Hematopoietic multipotent progenitor cell treated with erythropoietin and hydrocortisone succinate and interleukin-3 and kit ligand, for 8 days (in vitro differentiated cells): ENCODE data around the gene PCDH15.

Source experiments
- DNase-seq: peaks from one replicate; pipeline ENCODE4 v3.0.0-alpha.2; 2015

PCDH15 gene

GRCh38 chr10:54800741-54801421 is at the start of gene PCDH15:
TSS of gene PCDH15 (minus strand) at chr10:54801231. CDS start at chr10:54664262, 136,969 bp downstream.
- no peak for DNase-seq

- no peak for DNase-seq
Observed at GRCh38 chr10:54843932-54844331, 42.9 kb upstream of the PCDH15 start.

GRCh38 chr10:54843085-54843646 is 42.1 kb upstream of the PCDH15 start:
- no peak for DNase-seq

GRCh38 chr10:54837479-54837878 is 36.4 kb upstream of the PCDH15 start:
- DNase-seq, result no peak

- no peak for DNase-seq
Observed at GRCh38 chr10:54833029-54833428, 32.0 kb upstream of the PCDH15 start.

- no peak for DNase-seq
Observed at GRCh38 chr10:54826994-54827560, 26.0 kb upstream of the PCDH15 start.

GRCh38 chr10:54815583-54815982 is 14.6 kb upstream of the PCDH15 start:
- no peak for DNase-seq

- DNase-seq, result no peak
Observed at GRCh38 chr10:54808186-54808935, 7.3 kb upstream of the PCDH15 start.

GRCh38 chr10:54799506-54799905 is 1.5 kb downstream of the PCDH15 start:
- no peak for DNase-seq

GRCh38 chr10:54797636-54798321 is 3.3 kb downstream of the PCDH15 start:
- DNase-seq, result no peak

- DNase-seq, result no peak
Observed at GRCh38 chr10:54796881-54797280, 4.2 kb downstream of the PCDH15 start.

GRCh38 chr10:54776622-54777021 is 24.4 kb downstream of the PCDH15 start:
- no peak for DNase-seq

GRCh38 chr10:54772468-54773122 is 28.4 kb downstream of the PCDH15 start:
- DNase-seq, result no peak

GRCh38 chr10:54769051-54769450 is 32.0 kb downstream of the PCDH15 start:
- no peak for DNase-seq

- no peak for DNase-seq
Observed at GRCh38 chr10:54758791-54759190, 42.2 kb downstream of the PCDH15 start.

GRCh38 chr10:54749623-54750022 is 51.4 kb downstream of the PCDH15 start:
- DNase-seq, result no peak

- DNase-seq, result no peak
Observed at GRCh38 chr10:54745436-54745835, 55.6 kb downstream of the PCDH15 start.

- no peak for DNase-seq
Observed at GRCh38 chr10:54742416-54742815, 58.6 kb downstream of the PCDH15 start.

- no peak for DNase-seq
Observed at GRCh38 chr10:54728511-54728910, 72.5 kb downstream of the PCDH15 start.

- no peak for DNase-seq
Observed at GRCh38 chr10:54722075-54722474, 79.0 kb downstream of the PCDH15 start.

GRCh38 chr10:54710918-54711317 is 90.1 kb downstream of the PCDH15 start:
- no peak for DNase-seq

- no peak for DNase-seq
Observed at GRCh38 chr10:54708591-54708990, 92.4 kb downstream of the PCDH15 start.

GRCh38 chr10:54708021-54708420 is 93.0 kb downstream of the PCDH15 start:
- no peak for DNase-seq
